HG03103 (cell line): ENCODE results near the gene IGF2.

Source experiments
- ATAC-seq: cut with Tn5 transposase; IDR thresholded peaks from one replicate; pipeline ENCODE4 v1.9.1; 2021; ENCODE audit warnings: low read depth; ENCODE audit not compliant: unreplicated experiment

The IGF2 gene

GRCh38 chr11:2138068-2138430, 1.1 kb downstream of the IGF2 start:
- ATAC-seq = no peak

DNA sequence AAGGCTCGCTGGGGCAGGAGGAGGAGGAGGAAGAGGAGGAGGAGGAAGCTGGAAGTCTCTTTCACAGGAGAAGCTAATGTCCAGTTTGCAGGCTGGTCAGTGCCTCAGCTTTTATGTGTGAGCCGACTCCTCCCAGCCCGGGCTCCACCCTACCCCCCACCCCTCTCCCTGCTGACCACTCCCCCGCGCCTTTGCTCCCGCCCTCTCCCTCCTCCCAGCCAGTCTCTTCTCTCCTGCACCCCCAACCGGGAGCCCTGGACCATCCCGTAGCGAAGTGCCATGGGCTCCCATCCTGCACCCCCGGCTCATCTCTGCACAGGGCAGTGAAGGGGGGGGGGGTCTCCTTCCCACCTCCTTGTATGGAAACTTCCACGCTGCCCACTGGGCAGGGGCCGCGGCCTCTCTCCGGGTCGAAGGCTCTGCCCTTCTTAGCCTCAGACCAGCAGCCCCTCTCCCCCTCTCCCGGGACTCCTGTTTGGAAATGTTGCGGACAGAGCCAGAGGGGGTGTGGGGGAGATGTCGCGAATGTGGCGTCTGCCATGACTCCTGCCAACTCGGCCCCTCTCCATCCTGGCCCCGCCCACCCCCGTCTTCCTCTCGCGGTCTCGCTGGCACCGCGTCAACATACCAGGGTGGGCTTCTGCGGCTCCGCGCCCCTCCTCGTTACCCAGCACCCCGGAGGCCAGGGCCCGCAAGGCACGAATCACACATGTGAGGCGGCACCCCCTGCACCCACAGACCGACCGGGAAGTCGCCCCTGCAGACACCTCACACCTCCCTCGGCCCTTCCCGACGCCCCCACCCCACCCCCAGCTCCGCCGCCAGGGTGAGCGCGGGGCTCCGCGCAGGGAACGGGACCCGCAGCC, 1.8 kb downstream of the IGF2 start:
- ATAC-seq = no peak

- ATAC-seq = no peak
Measured at GRCh38 chr11:2136952-2137201, 2.3 kb downstream of the IGF2 start.

DNA sequence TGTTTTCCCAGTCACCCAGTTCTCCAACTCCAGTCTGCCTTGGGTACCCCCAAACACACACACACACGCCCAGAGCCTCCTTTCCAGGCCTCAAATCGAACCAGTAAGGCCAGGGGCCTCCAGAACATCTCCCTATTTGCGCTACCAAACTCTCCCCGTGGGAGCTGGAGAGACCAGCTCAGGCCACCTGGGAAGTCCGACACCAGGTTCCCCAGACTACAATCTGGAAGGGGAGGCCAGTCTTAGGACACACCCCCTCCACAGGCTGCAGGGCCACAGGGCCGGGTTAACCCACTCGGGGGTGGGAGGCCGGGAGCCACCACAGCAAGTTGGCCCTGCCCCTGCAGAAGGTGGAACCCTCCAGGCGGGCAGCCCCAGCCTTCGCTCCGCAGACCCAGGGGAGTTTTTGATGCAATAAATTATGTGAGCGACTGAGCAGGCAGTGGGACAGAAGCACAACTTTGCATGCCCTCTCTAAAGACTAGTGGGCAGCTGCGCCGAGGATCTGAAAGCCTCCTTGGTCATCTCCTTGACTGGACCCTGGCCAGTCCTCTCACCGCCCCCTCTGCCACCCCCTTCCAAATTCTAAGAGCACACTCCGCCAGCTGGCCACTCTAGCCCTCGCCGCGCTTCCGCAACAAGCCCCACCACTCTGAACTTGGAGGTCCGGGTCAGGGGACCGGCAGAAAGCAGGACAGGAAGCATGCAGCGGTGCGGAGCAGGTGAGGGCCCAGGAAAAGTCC, 2.8 kb downstream of the IGF2 start:
- ATAC-seq = no peak

- ATAC-seq = no peak
Measured at GRCh38 chr11:2135648-2136201, 3.5 kb downstream of the IGF2 start.

GRCh38 chr11:2135018-2135569, 4.1 kb downstream of the IGF2 start:
- no peak for ATAC-seq

- no peak for ATAC-seq
Measured at GRCh38 chr11:2134022-2135010, 4.9 kb downstream of the IGF2 start.

DNA sequence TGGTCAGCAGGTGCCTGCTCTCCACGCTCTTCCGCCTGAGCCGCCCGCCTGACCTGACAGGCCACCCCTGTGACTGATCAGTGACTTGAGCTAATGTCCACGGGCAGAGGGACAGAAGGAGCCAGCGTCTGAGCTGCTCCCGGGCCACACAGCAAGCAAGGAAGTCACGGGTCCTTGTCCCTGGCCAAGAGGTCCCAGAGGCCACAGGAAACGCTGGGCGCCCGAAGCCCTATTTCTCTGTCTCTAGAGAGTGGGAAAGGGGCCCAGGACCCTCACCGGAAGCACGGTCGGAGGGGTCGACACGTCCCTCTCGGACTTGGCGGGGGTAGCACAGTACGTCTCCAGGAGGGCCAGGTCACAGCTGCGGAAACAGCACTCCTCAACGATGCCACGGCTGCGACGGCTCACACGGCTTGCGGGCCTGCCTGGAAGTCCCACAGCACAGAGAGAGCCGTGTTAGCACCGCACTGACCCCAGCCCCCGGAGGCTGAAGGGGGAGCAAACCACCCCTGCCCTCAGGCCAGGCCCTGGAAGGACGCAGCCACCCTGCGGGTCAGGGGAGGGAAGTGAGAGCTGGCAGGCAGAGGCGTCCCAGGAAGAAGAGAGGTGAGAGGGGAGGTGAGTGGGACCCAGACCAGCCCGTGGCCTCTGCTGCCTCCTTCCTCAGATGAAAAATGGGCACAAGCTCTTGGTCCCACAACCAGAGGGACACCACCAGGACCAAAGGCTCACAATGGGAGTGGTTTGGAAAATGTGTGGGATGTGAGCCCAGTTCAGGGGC, 5.8 kb downstream of the IGF2 start:
- no peak for ATAC-seq

DNA sequence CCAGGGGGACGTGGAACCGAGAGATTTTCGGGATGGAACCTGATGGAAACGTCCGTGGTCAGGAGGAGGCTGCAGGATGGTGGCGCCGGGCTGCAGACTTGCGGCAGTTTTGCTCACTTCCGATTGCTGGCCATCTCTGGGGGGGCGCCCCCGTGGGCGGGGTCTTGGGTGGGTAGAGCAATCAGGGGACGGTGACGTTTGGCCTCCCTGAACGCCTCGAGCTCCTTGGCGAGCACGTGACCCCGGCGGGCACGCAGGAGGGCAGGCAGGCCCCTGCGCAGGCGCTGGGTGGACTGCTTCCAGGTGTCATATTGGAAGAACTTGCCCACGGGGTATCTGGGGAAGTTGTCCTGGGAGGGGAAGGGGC, 6.3 kb downstream of the IGF2 start:
- no peak for ATAC-seq

- ATAC-seq = no peak
Measured at GRCh38 chr11:2132246-2132645, 6.9 kb downstream of the IGF2 start.

GRCh38 chr11:2131371-2132236, 7.6 kb downstream of the IGF2 start:
- ATAC-seq = no peak

GRCh38 chr11:2130881-2131352, 8.3 kb downstream of the IGF2 start:
- ATAC-seq = no peak

DNA sequence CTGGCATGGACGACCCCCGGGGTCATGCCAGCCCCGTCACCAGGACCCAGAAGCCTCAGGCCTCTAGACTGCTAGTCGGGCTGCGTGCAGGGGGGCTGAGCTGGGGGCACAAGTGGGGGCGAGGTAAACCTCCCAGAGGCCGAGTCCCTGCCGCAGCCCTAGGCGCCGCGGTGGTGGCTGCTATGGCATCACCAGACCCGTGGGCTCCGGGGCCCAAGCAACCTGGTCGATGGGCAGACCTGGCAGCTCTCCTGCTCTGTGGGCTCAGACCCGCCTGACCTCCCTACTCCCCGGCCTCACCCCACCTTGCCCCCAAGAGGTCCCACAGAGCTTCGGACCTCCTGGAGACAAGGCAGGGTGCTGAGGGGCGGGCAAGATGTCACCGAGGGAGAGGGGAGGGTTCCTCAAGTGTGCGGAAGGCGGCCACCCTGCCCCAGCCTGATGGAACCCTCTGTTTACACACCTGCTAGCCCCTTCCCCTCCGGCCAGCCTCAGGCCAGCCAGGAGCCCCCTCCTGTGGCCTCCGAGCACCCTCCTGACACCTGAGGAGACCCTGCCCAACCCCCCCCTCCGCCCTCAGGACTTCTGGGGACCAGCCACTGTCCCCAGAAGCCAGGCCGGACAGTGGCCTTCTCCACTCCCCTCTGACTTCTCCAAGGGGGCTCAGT, 9.4 kb downstream of the IGF2 start:
- no peak for ATAC-seq

DNA sequence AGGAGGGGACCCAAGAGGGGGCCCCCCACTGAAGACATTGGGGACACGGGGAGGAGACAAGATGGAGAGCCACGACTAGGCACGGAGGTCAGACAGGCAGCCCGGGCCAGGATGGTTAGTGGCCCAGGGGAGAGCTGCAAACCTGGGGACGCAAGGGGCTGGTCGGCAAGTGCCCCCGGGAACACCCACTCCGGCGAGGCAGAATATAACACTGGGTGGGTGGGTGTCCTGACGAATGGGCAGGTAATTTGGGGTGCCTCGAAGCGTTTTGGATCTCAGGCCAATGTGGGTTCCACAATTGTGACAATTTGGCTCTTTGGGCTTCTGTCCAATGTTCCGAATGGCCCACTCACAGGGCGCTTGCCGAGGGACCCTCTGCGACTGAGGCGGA, 9.9 kb downstream of the IGF2 start:
- no peak for ATAC-seq

DNA sequence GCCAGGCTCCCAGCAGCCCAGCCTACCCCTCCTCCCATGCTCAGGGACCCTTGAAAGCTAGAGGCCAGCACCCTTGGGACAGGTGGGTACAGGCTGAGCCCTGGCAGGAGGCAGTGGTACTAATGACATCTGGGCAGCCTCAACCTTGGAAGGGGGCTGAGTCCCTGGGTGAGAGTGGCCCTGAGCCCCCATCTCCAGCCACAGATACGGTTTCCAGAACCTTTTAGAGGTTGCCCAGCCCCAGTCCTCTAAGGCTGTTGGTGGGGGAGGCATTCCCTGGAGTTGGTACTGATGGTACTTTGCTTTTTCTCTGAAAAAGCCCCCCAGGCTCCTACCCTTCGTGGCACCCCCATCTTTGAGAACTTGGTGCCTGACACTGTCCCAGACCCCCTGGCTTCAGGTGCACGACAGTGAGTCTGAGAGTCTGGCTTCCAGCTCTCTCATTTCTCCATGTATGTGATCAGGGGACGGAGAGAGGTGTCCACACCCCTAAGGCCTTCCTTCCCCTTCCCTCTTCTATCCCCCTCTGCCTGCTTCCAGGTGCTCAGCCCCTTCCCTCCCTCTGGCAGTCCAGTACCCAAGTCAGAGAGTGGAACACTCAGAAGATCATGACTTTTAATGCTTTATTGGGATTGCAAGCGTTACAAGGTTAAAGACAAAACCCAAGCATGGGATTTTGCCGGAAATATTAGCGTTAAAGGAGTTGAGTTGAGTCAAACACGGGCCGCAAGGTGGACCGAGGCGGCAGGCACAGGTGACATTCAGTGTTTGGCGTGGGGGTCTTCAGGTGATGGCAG, 10.5 kb downstream of the IGF2 start:
- ATAC-seq = no peak

DNA sequence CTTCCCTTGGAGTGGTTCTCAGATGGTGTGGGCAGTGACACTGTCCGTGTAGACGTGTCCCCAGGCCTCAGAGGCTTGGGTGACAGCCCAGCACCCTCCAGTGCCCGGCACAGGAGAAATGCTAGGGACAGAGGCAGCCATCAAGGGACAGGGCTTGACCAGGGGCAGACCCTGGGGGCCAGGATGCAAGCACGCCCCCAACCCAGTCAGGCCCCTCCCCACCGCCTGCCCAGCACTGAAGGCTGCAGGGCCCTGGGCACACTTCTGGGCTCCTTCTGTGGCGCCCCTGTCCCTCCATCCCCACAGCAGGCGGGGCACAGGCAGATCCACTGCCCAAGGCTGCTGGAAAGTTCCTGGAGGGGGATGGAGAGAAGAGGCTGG, 11.1 kb downstream of the IGF2 start:
- ATAC-seq = no peak

DNA sequence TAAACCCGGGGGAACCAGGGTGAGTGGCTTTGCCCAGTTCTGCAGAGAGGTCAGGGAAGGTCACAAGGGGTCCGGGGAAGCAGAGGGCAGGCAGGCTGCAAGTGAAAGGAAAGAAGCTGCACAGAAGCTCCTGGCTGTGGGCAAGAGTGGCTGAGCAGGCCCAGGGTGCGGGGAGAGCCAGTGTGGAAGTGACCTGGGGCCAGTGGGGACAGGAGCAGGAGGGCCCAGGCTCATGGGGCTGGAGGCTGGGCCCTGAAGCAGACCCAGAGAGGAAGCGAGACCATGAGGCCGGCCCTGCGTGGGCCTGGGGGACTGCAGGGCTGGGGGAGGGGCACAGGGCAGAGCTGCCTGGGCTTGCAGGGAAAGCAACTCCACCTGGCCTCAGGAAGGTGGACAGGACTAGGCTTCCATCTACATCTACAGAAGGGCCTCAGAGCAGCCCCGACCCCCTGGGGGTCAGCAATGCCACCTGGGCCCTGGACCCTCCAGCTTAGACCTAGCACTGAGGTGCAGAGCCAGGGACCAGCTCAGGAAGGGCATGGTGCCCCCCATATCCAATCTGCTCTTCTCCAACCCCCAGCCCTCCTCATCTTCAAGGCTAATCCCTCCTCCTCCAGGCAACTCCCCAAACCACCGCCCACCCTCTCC, 11.6 kb downstream of the IGF2 start:
- ATAC-seq = no peak
